B cell (primary cell): ENCODE results near the gene DLG2. TPM values are rescaled to one million over a fixed set of nuclear protein-coding genes. Genes with fewer than 3 reads are reported as not detected.

ENCODE experiments used
- ATAC-seq: fragments of 200-7000 bp; cut with Tn5 transposase; one replicate; pipeline ENCODE4 v1.10.0; 2021; ENCODE audit warnings: low read depth, mild to moderate bottlenecking, moderate number of reproducible peaks, moderate library complexity
- CTCF ChIA-PET: fragments of 350-600 bp; sonication (Branson Sonifier 250); formaldehyde crosslinking; loops from one replicate; lab custom pipeline; 2021; ENCODE audit warnings: antibody characterized with exemption, inconsistent platforms; lab: Charles Lee
- POLR2A ChIA-PET: fragments of 350-600 bp; sonication (Branson Sonifier 250); formaldehyde crosslinking; loops from one replicate; lab custom pipeline; 2021; ENCODE audit warnings: antibody characterized with exemption; lab: Charles Lee
- DNase-seq: peaks from one replicate; pipeline ENCODE4 v3.0.0; 2013
- H2AFZ ChIP-seq: 2 replicates; pipeline ENCODE4 v1.6.1; 2012; ENCODE audit warnings: mild to moderate bottlenecking, low read depth, low read length; ENCODE audit not compliant: insufficient read depth, poor library complexity, severe bottlenecking
- H3K27ac ChIP-seq, 2 donors: 1 replicate in 1 of 2; 2 replicates in 1 of 2; pipeline ENCODE4 v1.5.1; 2012 to 2013; ENCODE audit warnings: low read length in 2 of 2, mild to moderate bottlenecking in 2 of 2, moderate library complexity in 1 of 2
- H3K27me3 ChIP-seq, 4 experiments: fragments of 200-600 bp in 1 of 4; sonication (generic) in 1 of 4; replicated peaks in 1 of 4; 1 replicate in 2 of 4; 2 replicates in 2 of 4; pipeline versions ENCODE4 v1.6.1 to v1.7.0; 2013 to 2016; ENCODE audit warnings: low read length in 3 of 4, mild to moderate bottlenecking in 2 of 4, mixed read lengths in 1 of 4, moderate library complexity in 1 of 4; ENCODE audit not compliant: insufficient read depth in 4 of 4, control insufficient read depth in 3 of 4; ENCODE audit errors: control extremely low read depth in 1 of 4
- H3K36me3 ChIP-seq, 2 experiments: replicated peaks in 1 of 2; 1 replicate in 1 of 2; 2 replicates in 1 of 2; pipeline versions ENCODE4 v1.6.1 to v1.7.1; 2013; ENCODE audit warnings: low read length in 1 of 2; ENCODE audit not compliant: insufficient read depth in 2 of 2, control insufficient read depth in 1 of 2; ENCODE audit errors: control extremely low read depth in 1 of 2, extremely low read depth in 1 of 2
- H3K4me1 ChIP-seq, 2 donors: fragments of 200-600 bp in 1 of 2; sonication (generic) in 1 of 2; 1 replicate in 1 of 2; 2 replicates in 1 of 2; pipeline versions ENCODE4 v1.5.1 to v1.6.1; 2013 to 2017; ENCODE audit warnings: low read length in 2 of 2; ENCODE audit not compliant: control insufficient read depth in 2 of 2, insufficient read depth in 2 of 2
- H3K4me2 ChIP-seq: replicated peaks from 2 replicates; pipeline ENCODE3; 2012; ENCODE audit warnings: mild to moderate bottlenecking, low read depth, low read length; ENCODE audit not compliant: poor library complexity, severe bottlenecking
- H3K4me3 ChIP-seq, 5 experiments: fragments of 200-600 bp in 1 of 5; sonication (generic) in 1 of 5; 1 replicate in 3 of 5; 2 replicates in 2 of 5; pipeline versions ENCODE4 v1.5.1 to v1.7.0; 2011 to 2016; ENCODE audit warnings: low read length in 4 of 5, mild to moderate bottlenecking in 4 of 5, low read depth in 2 of 5, control low read depth in 1 of 5, moderate library complexity in 1 of 5; ENCODE audit not compliant: insufficient read depth in 1 of 5; ENCODE audit errors: control extremely low read depth in 1 of 5, extremely low read depth in 1 of 5
- H3K79me2 ChIP-seq: fragments of 200-600 bp; sonication (generic); one replicate; pipeline ENCODE4 v1.6.0; 2016; ENCODE audit warnings: low read length; ENCODE audit not compliant: control insufficient read depth, insufficient read depth
- H3K9ac ChIP-seq: fragments of 200-600 bp; sonication (generic); 2 replicates; pipeline ENCODE4 v1.6.1; 2017; ENCODE audit warnings: mild to moderate bottlenecking, low read length, moderate library complexity
- H3K9me3 ChIP-seq, 3 donors: one replicate each; pipeline versions ENCODE4 v1.6.1 to v1.7.1; 2013; ENCODE audit warnings: low read length in 2 of 3; ENCODE audit not compliant: control insufficient read depth in 2 of 3, insufficient read depth in 1 of 3; ENCODE audit errors: control extremely low read depth in 1 of 3
- H4K20me1 ChIP-seq: 2 replicates; pipeline ENCODE4 v1.6.0; 2012; ENCODE audit warnings: mild to moderate bottlenecking, low read length; ENCODE audit not compliant: insufficient read depth, control insufficient read depth, poor library complexity, severe bottlenecking
- H3K27ac Mint-ChIP-seq: one replicate; pipeline ENCODE4 v1.8.0; 2021; ENCODE audit warnings: mixed read lengths
- H3K27me3 Mint-ChIP-seq: one replicate; pipeline ENCODE4 v1.8.0; 2021; ENCODE audit warnings: mixed read lengths
- H3K4me1 Mint-ChIP-seq: one replicate; pipeline ENCODE4 v1.8.0; 2021; ENCODE audit warnings: mixed read lengths
- H3K4me3 Mint-ChIP-seq: one replicate; pipeline ENCODE4 v1.8.0; 2021; ENCODE audit warnings: mixed read lengths
- H3K9me3 Mint-ChIP-seq: one replicate; pipeline ENCODE4 v1.8.0; 2022; ENCODE audit warnings: mixed read lengths; ENCODE audit not compliant: insufficient read depth
- EZH2 ChIP-seq: IDR thresholded peaks from 2 replicates; pipeline ENCODE4 v1.6.1; 2012; ENCODE audit warnings: borderline replicate concordance, low read depth, mild to moderate bottlenecking, moderate library complexity, low read length; ENCODE audit not compliant: insufficient read depth, poor library complexity, severe bottlenecking
- WGBS: methylation state at CpG from one replicate; pipeline ENCODE4 v1.1.5; 2013; ENCODE audit warnings: missing lambda C conversion rate; ENCODE audit not compliant: insufficient coverage; 5-methylcytosine and 5-hydroxymethylcytosine counted together
- intact Hi-C: fragments of 100-400 bp; cut with micrococcal nuclease; formaldehyde crosslinking; loops from one replicate; pipeline ENCODE4 v1.10.0; 2022
- polyA plus RNA-seq: library from polyadenylated mRNA; depleted of rRNA; stranded (reverse); fragments of >200 nt; gene quantifications from 2 replicates; pipeline ENCODE4 v1.2.3, GENCODE V29; 2012
- total RNA-seq, 2 donors: library from RNA; stranded (reverse); fragments of 120-200 nt in 1 of 2; gene quantifications; 1 replicate in 1 of 2; 2 replicates in 1 of 2; pipeline versions ENCODE4 v1.2.3 to v1.2.4, GENCODE V29; 2013 to 2022
- TF ChIP-seq, protein P1 (sequence below): fragments of 200-600 bp; IDR thresholded peaks from one replicate; pipeline ENCODE4 v1.8.0; 2022; ENCODE audit warnings: antibody characterized with exemption, mild to moderate bottlenecking

Gene DLG2
- total and polyA plus RNA-seq, 2 donors (not counting 1 experiment from before 2014, with no cell fraction given): 0.54 to 5.4 TPM

DNA sequence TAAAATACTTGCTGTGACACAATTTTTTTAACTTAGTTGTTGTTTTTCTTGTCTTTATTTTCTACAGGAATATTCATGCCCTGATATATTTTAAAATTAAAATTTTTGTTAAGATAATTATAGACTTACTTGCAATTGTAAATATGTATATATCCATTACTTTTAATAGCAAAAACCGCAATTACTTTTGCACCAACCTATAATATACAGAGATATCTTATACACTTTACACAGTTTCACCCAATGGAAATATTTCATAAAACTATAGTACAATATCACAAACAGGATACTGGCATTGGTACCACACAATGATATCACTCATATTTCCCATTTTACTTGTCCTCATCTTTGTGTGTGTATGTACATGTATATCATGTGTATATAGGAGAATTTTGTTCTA, 188.8 kb downstream of the DLG2 start:
- no peaks in the 10 kb centered on the region for H3K4me1 ChIP-seq
- no peaks in the 10 kb centered on the region for H3K79me2 ChIP-seq
- no peak for ATAC-seq
- no peaks in the 10 kb centered on the region for H4K20me1 ChIP-seq
- H3K9me3 Mint-ChIP-seq: peaks cover 14% of the 10 kb centered on the region
- intact Hi-C loops: no loop called here
- H3K4me1 Mint-ChIP-seq: no peaks in the 10 kb centered on the region
- no peak overlapping the region for H3K4me3 Mint-ChIP-seq
- H3K4me2 ChIP-seq: no peak overlapping the region
- no peak overlapping the region for H2AFZ ChIP-seq
- no peak for DNase-seq
- WGBS: no CpG with 5 or more reads among the region's 1 CpG
- no peak overlapping the region for H3K27ac Mint-ChIP-seq
- no peak for TF ChIP-seq EZH2
- TF ChIP-seq, protein P1, sequence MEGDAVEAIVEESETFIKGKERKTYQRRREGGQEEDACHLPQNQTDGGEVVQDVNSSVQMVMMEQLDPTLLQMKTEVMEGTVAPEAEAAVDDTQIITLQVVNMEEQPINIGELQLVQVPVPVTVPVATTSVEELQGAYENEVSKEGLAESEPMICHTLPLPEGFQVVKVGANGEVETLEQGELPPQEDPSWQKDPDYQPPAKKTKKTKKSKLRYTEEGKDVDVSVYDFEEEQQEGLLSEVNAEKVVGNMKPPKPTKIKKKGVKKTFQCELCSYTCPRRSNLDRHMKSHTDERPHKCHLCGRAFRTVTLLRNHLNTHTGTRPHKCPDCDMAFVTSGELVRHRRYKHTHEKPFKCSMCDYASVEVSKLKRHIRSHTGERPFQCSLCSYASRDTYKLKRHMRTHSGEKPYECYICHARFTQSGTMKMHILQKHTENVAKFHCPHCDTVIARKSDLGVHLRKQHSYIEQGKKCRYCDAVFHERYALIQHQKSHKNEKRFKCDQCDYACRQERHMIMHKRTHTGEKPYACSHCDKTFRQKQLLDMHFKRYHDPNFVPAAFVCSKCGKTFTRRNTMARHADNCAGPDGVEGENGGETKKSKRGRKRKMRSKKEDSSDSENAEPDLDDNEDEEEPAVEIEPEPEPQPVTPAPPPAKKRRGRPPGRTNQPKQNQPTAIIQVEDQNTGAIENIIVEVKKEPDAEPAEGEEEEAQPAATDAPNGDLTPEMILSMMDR: no peak
- ChIA-PET CTCF (no interaction called here), POLR2A (no interaction called here)
- H3K27me3 ChIP-seq: no peaks in the 10 kb centered on the region
- H3K9ac ChIP-seq: no peak overlapping the region
- H3K36me3 ChIP-seq: no peaks in the 10 kb centered on the region
- H3K4me3 ChIP-seq: no peak overlapping the region
- H3K27me3 Mint-ChIP-seq: no peaks in the 10 kb centered on the region
- no peak overlapping the region for H3K27ac ChIP-seq
- peaks cover 0 to 1% (median 0%) of the 10 kb centered on the region in 3 donors for H3K9me3 ChIP-seq

GRCh38 chr11:85431319-85431718, 195.8 kb downstream of the DLG2 start:
- H2AFZ ChIP-seq: no peak overlapping the region
- Mint-ChIP-seq H3K4me3 (no peak overlapping the region), H3K27ac (no peak overlapping the region), H3K9me3 (peaks cover 17% of the 10 kb centered on the region), H3K4me1 (no peaks in the 10 kb centered on the region), H3K27me3 (no peaks in the 10 kb centered on the region)
- CTCF ChIA-PET: no interaction called here
- H3K4me1 ChIP-seq: no peaks in the 10 kb centered on the region
- DNase-seq: no peak
- H3K9me3 ChIP-seq: peaks cover 0 to 10% (median 2%) of the 10 kb centered on the region in 3 donors
- H4K20me1 ChIP-seq: no peaks in the 10 kb centered on the region
- H3K36me3 ChIP-seq: no peaks in the 10 kb centered on the region
- WGBS: 86% methylated on average over 3 of the region's 3 CpGs
- TF ChIP-seq, protein P1: no peak
- TF ChIP-seq EZH2: no peak
- H3K27ac ChIP-seq: no peak overlapping the region
- no peak overlapping the region for H3K9ac ChIP-seq
- H3K79me2 ChIP-seq: no peaks in the 10 kb centered on the region
- H3K4me2 ChIP-seq: no peak overlapping the region
- no peak overlapping the region for H3K4me3 ChIP-seq
- POLR2A ChIA-PET: no interaction called here
- intact Hi-C loops: no loop called here
- ATAC-seq: no peak
- no peaks in the 10 kb centered on the region for H3K27me3 ChIP-seq
